HCT116 (cell line): ENCODE data around the gene PCDH9. TPM values are rescaled to one million over a fixed set of nuclear protein-coding genes. Genes with fewer than 3 reads are reported as not detected.

Experiments
- ATAC-seq: fragments of 200-7000 bp; cut with Tn5 transposase; 2 replicates; pipeline ENCODE4 v1.9.1; 2020; ENCODE audit warnings: mild to moderate bottlenecking, moderate library complexity
- BruUV-seq: library from RNA; stranded (reverse); fragments of 400-500 nt; replicated peaks from 2 replicates; lab custom pipeline; 2021; lab: Mats Ljungman, UMichigan
- CTCF ChIA-PET: fragments of 300-600 bp; sonication (Branson Sonifier 250); formaldehyde crosslinking; loops from one replicate; lab custom pipeline; 2021; ENCODE audit warnings: antibody characterized with exemption; lab: Charles Lee
- POLR2A ChIA-PET: fragments of 300-600, 350-600 bp; sonication (Branson Sonifier 250); formaldehyde crosslinking; loops from one replicate; lab custom pipeline; 2021; ENCODE audit warnings: antibody characterized with exemption; lab: Charles Lee
- RAD21 ChIA-PET, 2 experiments: fragments of 300-600 bp; sonication (Branson Sonifier 250); formaldehyde crosslinking; loops; one replicate each; lab custom pipeline; 2023; ENCODE audit warnings: low total read pairs in 2 of 2; ENCODE audit not compliant: uncharacterized antibody in 2 of 2, unreplicated experiment in 2 of 2, low non-redundant PET in 1 of 2; lab: Charles Lee
- DNase-seq: peaks from one replicate; pipeline ENCODE4 v3.0.0-alpha.2; 2010; ENCODE audit warnings: low read depth, low spot score
- H2AFZ ChIP-seq: fragments of 200-600 bp; shearing (Covaris generic), sonication (generic); 2 replicates; pipeline ENCODE4 v1.6.1; 2017; ENCODE audit warnings: low read depth, mixed run types, mixed read lengths, antibody characterized with exemption, low read length; ENCODE audit not compliant: poor library complexity, severe bottlenecking
- H3K27ac ChIP-seq: 2 replicates; pipeline ENCODE4 v1.5.1; 2012; ENCODE audit warnings: low read depth, low read length
- H3K27me3 ChIP-seq: fragments of 200-600 bp; sonication (generic); 2 replicates; pipeline ENCODE4 v1.6.1; 2016; ENCODE audit warnings: mixed run types, low read length, mixed read lengths; ENCODE audit not compliant: insufficient read depth
- H3K36me3 ChIP-seq, 2 experiments: fragments of 200-500 bp in 1 of 2; fragments of 200-600 bp in 1 of 2; sonication (Bioruptor generic) in 1 of 2; sonication (generic) in 1 of 2; 2 replicates each; pipeline versions ENCODE4 v1.5.1 to v1.6.1; 2014 to 2016; ENCODE audit warnings: low read length in 2 of 2, inconsistent platforms in 1 of 2, mixed read lengths in 1 of 2, mixed run types in 1 of 2; ENCODE audit not compliant: insufficient read depth in 2 of 2, control insufficient read depth in 1 of 2
- H3K4me1 ChIP-seq, 2 experiments: fragments of 200-600 bp in 1 of 2; sonication (generic) in 1 of 2; 2 replicates each; pipeline versions ENCODE4 v1.5.1 to v1.6.1; 2012 to 2017; ENCODE audit warnings: low read length in 2 of 2, inconsistent platforms in 1 of 2, mild to moderate bottlenecking in 1 of 2, mixed read lengths in 1 of 2, mixed run types in 1 of 2, moderate library complexity in 1 of 2; ENCODE audit not compliant: insufficient read depth in 2 of 2, control insufficient read depth in 1 of 2
- H3K4me2 ChIP-seq: fragments of 200-600 bp; sonication (generic); 2 replicates; pipeline ENCODE4 v1.6.1; 2017; ENCODE audit warnings: mixed run types, low read length, mixed read lengths
- H3K4me3 ChIP-seq, 2 experiments: fragments of 200-600 bp in 1 of 2; sonication (generic) in 1 of 2; replicated peaks in 1 of 2; 2 replicates each; pipeline ENCODE4 v1.5.1; 2011 to 2016; ENCODE audit warnings: low read length in 2 of 2, control low read depth in 1 of 2, low read depth in 1 of 2, mild to moderate bottlenecking in 1 of 2, mixed read lengths in 1 of 2, mixed run types in 1 of 2
- H3K79me2 ChIP-seq: fragments of 200-600 bp; sonication (generic); 2 replicates; pipeline ENCODE4 v1.6.1; 2017; ENCODE audit warnings: mild to moderate bottlenecking, mixed run types, low read length, moderate library complexity, mixed read lengths; ENCODE audit not compliant: insufficient read depth
- H3K9ac ChIP-seq: fragments of 200-600 bp; sonication (generic); 2 replicates; pipeline ENCODE4 v1.6.1; 2016; ENCODE audit warnings: low read length, mixed read lengths
- H3K9me2 ChIP-seq: fragments of 200-600 bp; sonication (generic), shearing (Covaris generic); 2 replicates; pipeline ENCODE4 v1.6.1; 2017; ENCODE audit warnings: mixed run types, mild to moderate bottlenecking, moderate library complexity; ENCODE audit not compliant: insufficient read depth
- H3K9me3 ChIP-seq, 2 experiments: fragments of 200-500 bp in 1 of 2; fragments of 200-600 bp in 1 of 2; sonication (Bioruptor generic) in 1 of 2; sonication (generic) in 1 of 2; 2 replicates each; pipeline ENCODE4 v1.6.1; 2014 to 2017; ENCODE audit warnings: low read length in 2 of 2, mixed read lengths in 2 of 2, inconsistent platforms in 1 of 2, low read depth in 1 of 2, mild to moderate bottlenecking in 1 of 2, mixed run types in 1 of 2, moderate library complexity in 1 of 2; ENCODE audit not compliant: control insufficient read depth in 1 of 2, insufficient read depth in 1 of 2
- H4K20me1 ChIP-seq: fragments of 200-600 bp; sonication (generic), shearing (Covaris generic); 2 replicates; pipeline ENCODE4 v1.6.1; 2017; ENCODE audit warnings: mixed run types, mild to moderate bottlenecking, moderate library complexity; ENCODE audit not compliant: insufficient read depth
- EZH2phosphoT487 ChIP-seq: fragments of 200-600 bp; IDR thresholded peaks from 2 replicates; pipeline ENCODE4 v1.6.1; 2018; ENCODE audit warnings: antibody characterized with exemption, borderline replicate concordance
- YY1 ChIP-seq: IDR thresholded peaks from 2 replicates; pipeline ENCODE4 v1.6.1; 2011; ENCODE audit warnings: low read length, low read depth, moderate library complexity, mild to moderate bottlenecking; ENCODE audit not compliant: insufficient replicate concordance; ENCODE audit errors: extremely low read depth
- ZFX ChIP-seq: fragments of 450-650 bp; IDR thresholded peaks from 2 replicates; pipeline ENCODE4 v1.6.1; 2017
- intact Hi-C: fragments of 100-400 bp; cut with micrococcal nuclease; formaldehyde crosslinking; loops from 2 replicates; pipeline ENCODE4 v1.10.0; 2022
- total RNA-seq: library from RNA; stranded (reverse); gene quantifications from one replicate; pipeline ENCODE4 v1.2.1, GENCODE V29; 2021; ENCODE audit not compliant: unreplicated experiment
- TF ChIP-seq, protein P1 (sequence below): IDR thresholded peaks from 2 replicates; pipeline ENCODE4 v1.6.1; 2012
- TF ChIP-seq, protein P2 (sequence below): IDR thresholded peaks from 2 replicates; pipeline ENCODE4 v1.6.1; 2012; ENCODE audit warnings: low read depth

Gene PCDH9
- total RNA-seq, 1 experiment from 2014 or later, result 0.02 TPM

DNA sequence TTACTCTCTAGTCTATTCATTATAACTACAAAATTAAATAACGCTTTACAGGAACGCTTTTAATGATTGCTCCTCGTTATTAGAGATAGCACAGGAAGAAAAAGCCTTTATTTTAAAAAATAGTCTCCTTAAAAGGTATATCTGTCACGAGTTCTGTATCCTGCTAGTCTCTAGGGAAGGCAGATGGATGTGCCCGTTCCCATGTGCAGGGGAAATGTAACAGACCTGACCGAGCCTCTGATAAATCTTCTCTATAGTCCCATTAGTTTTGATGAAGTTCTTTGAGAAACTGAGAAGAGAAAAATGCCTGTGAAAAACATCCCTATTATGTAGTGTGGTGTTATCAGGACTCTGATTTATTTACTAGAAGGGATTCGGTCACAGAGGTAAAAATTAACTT is 226.4 kb downstream of the PCDH9 start:
- H3K79me2 ChIP-seq, result no peaks in the 10 kb centered on the region
- no peak for TF ChIP-seq ZFX
- no peak for TF ChIP-seq YY1
- TF ChIP-seq, protein P1, sequence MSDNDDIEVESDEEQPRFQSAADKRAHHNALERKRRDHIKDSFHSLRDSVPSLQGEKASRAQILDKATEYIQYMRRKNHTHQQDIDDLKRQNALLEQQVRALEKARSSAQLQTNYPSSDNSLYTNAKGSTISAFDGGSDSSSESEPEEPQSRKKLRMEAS, result no peak
- no peak for TF ChIP-seq EZH2phosphoT487
- POLR2A ChIA-PET, result no interaction called here
- H3K9me2 ChIP-seq, result no peaks in the 10 kb centered on the region
- no peak overlapping the region for H3K9ac ChIP-seq
- DNase-seq (no peak), ATAC-seq (no peak)
- H3K4me2 ChIP-seq, result no peak overlapping the region
- H3K36me3 ChIP-seq, result no peaks in the 10 kb centered on the region
- no peak overlapping the region for H2AFZ ChIP-seq
- H4K20me1 ChIP-seq, result no peaks in the 10 kb centered on the region
- H3K27me3 ChIP-seq, result no peaks in the 10 kb centered on the region
- RAD21 ChIA-PET, result no interaction called here
- H3K27ac ChIP-seq, result no peak overlapping the region
- BruUV-seq, result no TSS peak
- H3K9me3 ChIP-seq, result no peaks in the 10 kb centered on the region
- intact Hi-C loops, result no loop called here
- CTCF ChIA-PET, result no interaction called here
- no peaks in the 10 kb centered on the region for H3K4me1 ChIP-seq
- no peak overlapping the region for H3K4me3 ChIP-seq

DNA sequence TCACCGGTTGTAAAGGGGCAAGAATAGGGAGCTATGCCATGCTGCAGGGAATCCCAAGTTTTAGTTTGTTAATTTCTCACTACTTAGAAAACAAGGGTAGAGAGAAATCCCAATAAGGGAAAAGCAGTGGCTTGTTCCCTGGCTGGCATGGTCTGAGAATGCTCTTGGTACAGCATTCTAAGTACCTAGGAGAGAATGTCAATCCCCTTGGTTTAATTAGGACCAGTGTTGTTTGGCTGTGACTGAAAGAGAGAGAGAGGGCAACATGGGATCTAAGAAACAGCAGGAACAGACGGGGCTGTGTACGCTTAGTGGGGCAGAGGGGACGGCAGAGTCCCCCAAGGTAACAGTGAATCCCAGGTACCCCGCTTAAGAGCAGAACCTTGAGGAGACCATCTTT is 228.8 kb downstream of the PCDH9 start:
- no peaks in the 10 kb centered on the region for H3K79me2 ChIP-seq
- H4K20me1 ChIP-seq, result no peaks in the 10 kb centered on the region
- no peak overlapping the region for H3K9ac ChIP-seq
- H2AFZ ChIP-seq, result peak overlapping the region; percentile 34
- TF ChIP-seq, protein P2, sequence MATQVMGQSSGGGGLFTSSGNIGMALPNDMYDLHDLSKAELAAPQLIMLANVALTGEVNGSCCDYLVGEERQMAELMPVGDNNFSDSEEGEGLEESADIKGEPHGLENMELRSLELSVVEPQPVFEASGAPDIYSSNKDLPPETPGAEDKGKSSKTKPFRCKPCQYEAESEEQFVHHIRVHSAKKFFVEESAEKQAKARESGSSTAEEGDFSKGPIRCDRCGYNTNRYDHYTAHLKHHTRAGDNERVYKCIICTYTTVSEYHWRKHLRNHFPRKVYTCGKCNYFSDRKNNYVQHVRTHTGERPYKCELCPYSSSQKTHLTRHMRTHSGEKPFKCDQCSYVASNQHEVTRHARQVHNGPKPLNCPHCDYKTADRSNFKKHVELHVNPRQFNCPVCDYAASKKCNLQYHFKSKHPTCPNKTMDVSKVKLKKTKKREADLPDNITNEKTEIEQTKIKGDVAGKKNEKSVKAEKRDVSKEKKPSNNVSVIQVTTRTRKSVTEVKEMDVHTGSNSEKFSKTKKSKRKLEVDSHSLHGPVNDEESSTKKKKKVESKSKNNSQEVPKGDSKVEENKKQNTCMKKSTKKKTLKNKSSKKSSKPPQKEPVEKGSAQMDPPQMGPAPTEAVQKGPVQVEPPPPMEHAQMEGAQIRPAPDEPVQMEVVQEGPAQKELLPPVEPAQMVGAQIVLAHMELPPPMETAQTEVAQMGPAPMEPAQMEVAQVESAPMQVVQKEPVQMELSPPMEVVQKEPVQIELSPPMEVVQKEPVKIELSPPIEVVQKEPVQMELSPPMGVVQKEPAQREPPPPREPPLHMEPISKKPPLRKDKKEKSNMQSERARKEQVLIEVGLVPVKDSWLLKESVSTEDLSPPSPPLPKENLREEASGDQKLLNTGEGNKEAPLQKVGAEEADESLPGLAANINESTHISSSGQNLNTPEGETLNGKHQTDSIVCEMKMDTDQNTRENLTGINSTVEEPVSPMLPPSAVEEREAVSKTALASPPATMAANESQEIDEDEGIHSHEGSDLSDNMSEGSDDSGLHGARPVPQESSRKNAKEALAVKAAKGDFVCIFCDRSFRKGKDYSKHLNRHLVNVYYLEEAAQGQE, result no peak
- no peak for TF ChIP-seq ZFX
- ChIA-PET POLR2A (no interaction called here), RAD21 (no interaction called here), CTCF (no interaction called here)
- DNase-seq, result no peak
- H3K9me2 ChIP-seq, result no peaks in the 10 kb centered on the region
- H3K4me2 ChIP-seq, result no peak overlapping the region
- no TSS peak for BruUV-seq
- H3K27me3 ChIP-seq, result no peaks in the 10 kb centered on the region
- ATAC-seq, result no peak
- H3K4me3 ChIP-seq, result no peak overlapping the region
- no peaks in the 10 kb centered on the region for H3K4me1 ChIP-seq
- no peaks in the 10 kb centered on the region for H3K9me3 ChIP-seq
- intact Hi-C loops, result no loop called here
- H3K36me3 ChIP-seq, result no peaks in the 10 kb centered on the region
- no peak overlapping the region for H3K27ac ChIP-seq
